Stimulated activated CD8-positive, alpha-beta memory T cell treated with anti-CD3 and anti-CD28 coated beads, Interleukin-12 subunit alpha, Interleukin-12 subunit beta, amount 100 ng/mL, for 24 hours (primary cell): ENCODE measurements around the gene MRPL9.

ENCODE experiments used
- DNase-seq: peaks from one replicate; pipeline ENCODE4 v3.0.0-alpha.2; 2020; ENCODE audit errors: extremely low read depth

MRPL9 gene

DNA sequence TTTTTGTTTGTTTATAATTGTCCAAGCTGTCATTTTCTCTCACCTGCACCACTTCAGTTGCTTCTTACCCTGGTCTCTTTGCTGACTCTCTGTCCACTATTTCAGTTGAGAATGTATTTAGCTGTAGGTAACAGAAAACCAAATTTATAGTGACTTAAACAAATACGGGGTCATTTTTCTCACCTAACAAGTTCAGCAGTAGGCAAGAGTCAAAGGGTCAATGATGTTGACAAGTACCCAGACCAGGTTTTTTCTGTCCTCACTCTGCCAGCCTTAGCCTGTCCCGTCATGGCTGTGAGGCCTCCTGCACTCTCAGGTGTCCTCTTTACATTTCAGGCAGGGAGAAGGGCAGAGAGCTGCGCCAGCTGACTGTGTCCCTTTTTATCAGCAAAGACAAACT lies 30.2 kb downstream of the MRPL9 start:
- no peak for DNase-seq

DNA sequence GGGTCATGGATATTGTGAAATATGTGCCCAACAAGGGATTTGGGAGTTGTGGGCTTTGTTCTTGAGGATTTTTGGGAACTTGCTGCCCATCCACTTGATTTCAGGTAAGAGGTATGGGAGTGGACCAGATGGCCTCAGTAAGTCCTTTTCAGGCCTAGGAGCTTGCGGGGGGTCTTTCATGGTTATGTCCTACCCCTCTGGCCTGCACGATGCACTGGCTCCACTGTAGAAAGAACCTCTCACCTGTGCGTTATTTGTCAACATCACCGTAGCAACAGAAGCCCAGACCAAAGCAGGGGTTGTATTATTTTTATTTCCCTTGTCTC lies 33.4 kb downstream of the MRPL9 start:
- DNase-seq: no peak

DNA sequence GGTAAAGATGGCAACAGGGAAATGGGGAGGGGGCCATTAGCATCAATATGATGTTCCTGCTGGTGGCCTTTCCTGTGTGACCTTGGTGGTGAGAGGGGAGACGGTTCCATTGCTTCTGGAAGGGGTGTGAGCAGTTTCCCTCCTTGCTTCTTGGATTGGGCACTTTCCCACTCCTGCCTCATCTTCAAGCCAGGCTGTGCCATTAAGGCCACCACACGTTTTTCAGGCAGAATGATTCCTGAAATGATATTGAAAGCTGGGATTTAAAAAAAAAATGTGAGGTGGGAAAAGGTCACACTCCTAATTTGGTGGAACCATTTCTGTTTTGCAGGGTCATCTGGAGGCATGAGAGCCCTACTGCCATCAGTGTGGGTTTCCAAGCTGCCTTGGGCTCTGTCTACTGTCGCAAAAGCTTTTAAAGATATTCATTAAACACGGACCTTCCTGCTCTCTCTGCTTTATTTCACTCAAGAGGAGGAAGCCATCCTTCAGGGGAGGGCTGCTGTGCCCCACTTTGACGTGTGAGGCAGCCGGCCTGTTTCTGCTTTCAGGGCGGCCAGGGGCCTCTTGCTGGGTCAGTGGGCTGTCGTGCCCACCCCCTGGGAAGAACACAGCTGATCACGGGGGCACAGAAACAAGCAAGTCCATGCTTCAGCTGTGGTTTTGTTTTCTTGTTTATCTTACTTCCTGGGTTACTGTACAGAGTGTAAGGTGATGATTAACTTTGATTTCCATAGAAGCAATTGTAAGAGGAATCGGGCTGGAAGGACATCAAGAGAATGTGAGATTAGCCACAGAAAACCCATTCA lies 33.9 kb downstream of the MRPL9 start:
- DNase-seq: no peak

DNA sequence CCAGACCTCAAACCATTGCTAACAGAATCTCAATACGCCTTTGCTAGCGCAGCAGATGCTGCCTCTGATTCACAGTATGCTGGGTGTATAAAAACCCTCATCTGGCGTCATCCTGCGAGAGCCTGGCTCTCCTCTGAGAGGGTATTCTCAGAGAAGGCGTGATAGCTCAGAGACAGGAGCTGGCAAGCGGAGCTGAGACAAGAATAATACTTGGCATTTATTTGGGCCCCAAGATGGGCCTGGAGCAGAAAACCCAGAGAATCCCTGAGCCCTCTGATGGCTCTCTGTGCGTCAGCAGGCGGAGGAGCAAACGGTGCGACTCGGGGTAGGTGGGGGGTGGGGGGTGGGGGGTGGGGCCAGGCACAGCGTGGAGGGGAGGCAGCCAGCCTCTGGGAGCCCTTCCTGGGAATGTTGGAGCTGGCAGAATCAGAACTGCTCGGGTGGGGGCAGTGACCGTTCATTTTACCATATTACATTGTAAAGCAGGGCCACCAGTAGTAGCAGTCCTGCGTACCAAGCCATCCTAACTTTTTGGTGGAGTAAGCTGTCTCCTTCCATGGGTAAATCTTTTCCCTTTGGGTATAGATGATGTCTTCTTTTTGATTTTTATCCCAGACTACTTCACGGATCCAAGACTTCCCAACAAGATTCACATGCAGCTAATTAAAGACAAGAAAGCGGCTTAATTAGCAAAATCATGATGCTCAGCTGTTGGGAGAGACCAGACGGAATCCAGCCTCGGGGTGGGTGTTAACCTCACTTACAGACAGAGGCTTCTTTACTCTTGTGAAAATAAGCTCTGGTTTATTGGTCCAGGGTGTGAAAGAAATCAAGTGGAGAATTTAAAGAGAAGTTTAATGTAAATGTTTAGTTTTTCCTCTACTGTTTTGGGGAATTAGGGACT lies 34.9 kb downstream of the MRPL9 start:
- DNase-seq: no peak

DNA sequence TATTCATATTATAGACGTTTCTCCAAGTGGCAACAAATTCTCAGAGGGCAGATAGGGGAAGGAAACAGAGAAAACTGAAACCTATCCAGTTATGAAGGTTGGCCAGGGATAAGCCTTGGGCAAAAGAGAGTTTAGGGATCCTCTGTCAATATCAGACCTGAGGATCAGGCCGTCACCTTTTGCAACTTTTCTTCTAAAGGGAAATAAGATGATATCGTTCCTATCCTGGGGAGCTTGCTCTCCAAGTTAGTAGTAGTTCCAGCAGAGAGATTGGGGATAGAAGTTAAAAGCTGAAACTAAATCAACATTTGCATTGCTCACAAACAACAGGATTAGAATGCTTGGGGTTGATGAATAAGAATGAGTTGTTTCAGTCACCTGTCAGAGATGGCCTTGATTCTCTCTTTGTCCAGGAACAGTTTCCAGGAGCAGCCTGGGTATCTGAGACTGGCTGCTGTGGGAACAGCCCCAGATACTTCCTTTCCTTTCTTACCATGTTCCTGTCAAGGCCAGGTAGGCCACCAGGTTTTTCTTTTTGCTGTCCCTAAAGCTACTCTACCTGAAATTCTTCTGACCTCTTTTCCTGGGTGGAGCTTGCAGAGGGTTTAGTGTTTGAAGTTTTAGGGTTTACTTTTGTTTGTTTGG lies 39.4 kb downstream of the MRPL9 start:
- no peak for DNase-seq

DNA sequence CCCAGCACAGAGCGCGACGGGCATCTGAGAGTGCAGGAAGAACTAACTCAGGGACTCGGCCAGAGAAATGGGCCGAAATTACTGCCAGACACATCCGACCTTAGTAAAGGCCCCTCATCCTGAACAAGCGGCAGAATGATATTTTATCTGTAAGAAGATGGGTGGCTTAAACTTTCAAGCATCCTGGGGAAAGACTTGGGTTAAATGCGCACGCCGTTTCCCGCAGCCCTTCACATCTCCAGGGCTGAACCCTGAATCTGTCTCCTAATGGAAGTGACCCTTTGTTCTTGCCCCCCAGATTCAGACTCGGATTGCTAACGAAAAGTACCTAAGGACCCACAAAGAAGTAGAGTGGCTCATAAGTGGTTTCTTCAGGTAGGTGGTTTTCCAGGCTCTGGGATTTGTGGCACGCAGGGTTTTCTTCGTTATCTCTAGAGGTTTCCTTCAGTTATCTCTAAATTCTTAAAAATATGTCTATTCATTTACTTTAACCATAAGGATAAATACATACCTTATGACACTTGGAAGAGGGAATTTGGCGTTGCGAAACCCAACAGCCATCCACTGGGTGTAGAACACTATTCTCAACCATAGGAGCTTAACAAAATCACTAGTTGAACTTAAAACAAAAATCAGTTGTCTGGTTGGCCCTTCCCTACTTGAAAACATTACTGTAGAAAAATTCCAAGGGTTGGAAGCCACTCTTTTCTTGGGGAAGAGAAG lies 41.3 kb downstream of the MRPL9 start:
- DNase-seq: no peak

DNA sequence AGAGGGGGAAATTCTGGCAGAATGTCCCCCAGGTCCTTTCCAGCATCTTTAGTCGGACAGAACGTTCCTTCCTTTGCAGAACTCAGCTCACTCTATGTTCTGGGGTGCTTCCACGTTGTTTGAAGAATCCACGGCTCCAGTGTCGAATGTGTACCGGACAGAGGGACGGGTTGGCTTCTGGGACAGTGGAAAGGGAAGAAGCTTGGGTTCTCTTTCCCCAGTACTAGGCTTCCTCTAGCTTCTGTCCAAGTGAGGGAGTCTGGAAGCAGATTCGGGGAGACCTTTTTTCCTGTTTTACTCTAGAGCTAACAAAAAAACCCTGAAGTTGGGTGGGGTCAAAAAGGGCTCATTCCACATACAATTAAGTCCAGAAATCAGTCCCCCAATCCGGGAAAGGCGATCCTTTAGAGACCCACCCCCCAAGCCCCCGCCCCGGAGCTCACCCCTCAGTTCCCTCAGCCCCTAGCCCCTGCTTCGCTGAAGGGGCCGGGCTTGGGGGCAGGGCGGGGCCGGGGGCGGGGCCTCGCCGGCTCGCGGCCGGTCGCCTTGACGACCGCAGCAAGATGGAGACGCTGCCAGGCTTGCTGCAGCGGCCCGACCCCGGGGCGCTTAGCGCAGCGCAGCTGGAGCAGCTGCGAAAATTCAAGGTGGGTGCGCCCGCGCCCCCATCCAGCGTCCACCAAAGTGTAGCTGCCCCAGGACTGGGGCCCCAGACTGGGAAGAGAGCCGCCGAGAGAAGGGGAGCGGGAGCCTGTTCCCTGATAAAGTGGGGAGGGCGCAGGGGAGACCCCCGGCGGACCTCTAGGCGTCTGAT lies 42.1 kb downstream of the MRPL9 start, which contains the start of gene RIIAD1:
Gene RIIAD1 (plus strand): TSS at position 549 of the 814 bp plus-strand sequence. CDS start 15 bp downstream, at position 564.
- DNase-seq: no peak

DNA sequence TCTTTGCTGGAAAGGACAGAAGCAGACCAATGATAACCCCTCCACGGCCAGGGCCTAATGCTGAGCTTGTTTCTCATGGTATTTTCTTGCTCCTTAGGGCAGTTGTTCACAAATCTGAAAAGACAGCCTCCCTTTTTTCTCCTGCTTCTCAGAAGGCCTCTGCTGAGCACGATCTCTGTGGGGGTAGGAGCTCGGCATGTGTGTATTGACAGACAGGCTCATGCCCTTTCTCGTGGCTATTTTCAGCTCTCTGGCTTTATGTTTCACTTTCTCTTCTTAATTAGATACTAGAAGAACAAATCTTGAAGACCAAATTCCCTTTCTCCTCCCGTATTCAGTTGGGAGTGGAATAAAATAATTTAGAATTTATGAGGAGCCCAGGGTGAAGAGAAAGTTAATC lies 42.7 kb downstream of the MRPL9 start:
- no peak for DNase-seq

DNA sequence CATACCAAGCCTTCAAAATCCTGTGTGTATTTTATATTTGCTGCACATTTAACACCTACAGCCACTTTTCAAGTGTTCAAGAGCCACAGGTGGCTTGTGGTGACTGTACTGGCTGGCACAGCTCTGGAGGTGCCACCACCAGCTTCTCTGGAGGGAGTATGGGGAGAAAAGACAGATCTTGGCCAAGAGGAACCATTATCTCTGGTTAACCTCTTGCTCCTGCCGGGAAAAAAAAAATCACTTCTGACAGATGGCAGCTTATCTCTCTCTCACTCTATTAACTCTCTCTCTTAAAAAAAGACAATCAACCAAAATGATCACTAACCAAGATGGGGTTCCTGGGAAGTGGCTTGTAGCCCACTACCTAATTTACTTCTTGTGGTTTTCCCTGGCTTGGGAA lies 43.2 kb downstream of the MRPL9 start:
- no peak for DNase-seq

DNA sequence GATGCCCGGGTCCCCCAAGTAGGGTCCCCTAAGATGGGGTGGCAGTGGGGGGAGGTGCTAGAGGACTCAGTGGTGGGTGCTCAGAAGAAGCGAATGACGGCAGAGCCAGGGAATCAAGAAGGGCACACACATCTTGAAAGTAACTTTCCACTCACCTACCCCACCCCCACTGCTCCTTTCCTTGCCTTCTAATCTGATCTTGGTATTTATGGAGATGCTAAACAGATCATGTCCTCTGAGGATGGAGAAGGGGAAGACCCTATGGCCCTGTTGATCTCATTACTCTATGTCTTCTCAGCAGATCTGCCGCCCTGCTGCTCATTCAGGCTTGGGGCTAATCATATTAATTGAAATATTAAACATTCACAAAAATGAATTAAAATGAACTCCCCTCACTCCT lies 44.6 kb downstream of the MRPL9 start:
- DNase-seq: no peak

DNA sequence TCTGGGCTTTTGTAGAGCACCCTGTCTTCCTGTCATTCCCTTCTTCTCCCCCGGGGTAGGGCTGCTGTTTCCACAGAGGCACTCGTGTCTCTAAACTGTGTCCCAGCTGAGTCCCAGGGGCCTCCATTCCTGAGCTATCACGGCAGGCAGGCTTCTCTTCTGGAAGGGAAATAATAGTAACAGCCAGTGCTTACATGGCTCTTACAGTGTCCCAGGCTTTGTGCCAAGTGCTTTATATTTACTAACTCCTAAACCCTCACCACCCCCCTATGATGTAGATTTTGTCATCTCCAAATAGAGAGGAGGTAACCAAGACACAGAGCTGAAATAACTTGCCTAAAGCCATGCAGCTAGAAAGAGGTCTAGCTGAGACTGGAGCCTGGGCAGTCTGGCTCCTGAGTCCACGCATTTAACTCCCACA lies 45.3 kb downstream of the MRPL9 start:
- DNase-seq: no peak

DNA sequence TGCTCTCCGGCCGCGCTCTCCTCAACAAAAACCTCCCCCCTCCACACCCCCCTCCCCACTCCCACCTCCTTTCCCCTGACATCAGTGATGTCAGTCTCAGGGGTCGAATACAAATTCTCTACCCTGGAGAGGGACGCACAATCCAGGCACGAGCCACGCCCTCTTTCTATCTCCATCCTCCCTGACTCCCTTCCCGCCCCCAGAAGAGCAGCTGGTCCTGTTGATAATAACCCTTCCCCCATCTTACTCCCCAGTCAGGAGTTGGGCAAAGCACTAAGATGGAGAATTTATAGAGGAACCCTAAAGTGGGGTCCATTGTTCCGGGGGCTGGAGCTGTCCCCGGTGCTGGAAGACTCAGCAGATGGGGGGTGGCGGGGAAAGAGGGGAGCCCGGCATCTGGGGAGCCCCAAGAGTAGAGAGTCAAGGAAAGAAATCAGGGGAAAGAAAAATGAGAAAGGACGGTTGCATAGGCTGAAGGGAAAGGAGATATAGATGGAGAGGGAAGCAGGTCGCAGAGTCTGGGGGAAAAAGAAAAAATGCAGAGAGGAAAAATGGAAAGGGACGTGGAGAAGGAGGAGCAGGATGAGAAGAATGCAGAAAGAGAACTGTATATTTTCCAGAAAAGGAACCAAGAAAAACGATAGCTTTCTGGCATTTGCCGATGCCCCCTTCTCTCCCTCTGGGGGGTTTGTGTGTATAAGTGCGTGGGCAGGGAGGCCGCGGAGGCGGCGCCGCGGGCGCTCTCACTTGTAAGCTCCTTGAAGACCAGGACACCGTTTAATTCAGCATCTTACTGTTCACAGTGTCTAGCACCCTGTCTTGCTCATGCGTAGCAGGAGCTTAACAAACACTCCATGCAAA lies 46.3 kb downstream of the MRPL9 start, which contains the start of gene CELF3:
Gene CELF3 (minus strand): TSS at position 33 of the 861 bp plus-strand sequence. CDS start 783 bp downstream, outside the sequence.
- no peak for DNase-seq

DNA sequence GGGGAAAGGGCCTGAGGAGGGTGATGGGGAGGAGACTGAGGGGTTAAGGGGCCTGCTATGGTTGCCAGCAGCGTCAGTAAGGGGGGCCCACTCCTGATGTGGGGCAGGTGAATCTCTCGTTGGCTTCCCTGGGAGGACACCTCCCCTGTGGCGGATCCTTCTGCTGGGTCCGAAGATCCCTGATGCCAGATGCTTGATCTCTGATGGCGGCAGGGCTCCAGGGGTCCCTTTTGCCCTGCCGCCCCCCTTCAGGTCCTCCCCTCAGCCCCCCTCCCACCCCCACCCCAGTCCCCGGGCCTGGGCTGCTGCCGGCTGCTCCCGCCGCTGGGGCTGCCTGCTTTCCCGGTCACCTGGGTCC lies 46.9 kb downstream of the MRPL9 start:
- no peak for DNase-seq

DNA sequence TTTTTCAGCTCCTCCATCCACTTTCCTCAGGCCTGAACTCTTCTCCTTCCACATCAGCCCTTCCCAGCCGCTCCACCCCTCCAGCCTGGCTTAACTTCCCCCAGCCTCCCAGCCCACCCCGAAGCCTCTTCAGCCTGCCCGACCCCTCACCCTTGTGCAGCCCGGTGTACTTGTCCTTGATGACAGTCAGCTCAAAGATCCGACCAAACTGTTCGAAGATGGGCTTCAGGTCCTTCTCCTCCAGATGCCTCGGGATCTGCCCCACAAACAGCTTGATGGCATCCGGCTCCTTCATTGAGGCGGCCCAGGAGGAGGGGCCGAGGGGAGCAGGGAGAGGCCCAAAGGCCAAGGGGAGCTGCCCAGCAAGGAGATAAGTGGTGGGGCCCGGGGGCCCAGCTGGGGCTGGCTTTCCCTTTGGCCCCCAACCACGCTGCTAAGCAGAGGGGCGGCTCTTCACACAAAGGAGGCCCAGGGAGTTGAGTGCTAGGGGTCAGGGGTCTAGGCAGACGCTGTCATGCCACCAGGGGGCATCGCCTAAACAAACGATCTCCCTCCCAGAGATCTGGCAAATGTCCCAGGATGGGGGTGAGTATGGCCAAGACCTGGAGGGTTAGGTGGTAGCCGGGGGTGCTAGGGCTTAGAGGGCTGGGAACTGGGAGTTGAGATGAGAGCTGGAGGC lies 47.4 kb downstream of the MRPL9 start:
- DNase-seq: no peak

DNA sequence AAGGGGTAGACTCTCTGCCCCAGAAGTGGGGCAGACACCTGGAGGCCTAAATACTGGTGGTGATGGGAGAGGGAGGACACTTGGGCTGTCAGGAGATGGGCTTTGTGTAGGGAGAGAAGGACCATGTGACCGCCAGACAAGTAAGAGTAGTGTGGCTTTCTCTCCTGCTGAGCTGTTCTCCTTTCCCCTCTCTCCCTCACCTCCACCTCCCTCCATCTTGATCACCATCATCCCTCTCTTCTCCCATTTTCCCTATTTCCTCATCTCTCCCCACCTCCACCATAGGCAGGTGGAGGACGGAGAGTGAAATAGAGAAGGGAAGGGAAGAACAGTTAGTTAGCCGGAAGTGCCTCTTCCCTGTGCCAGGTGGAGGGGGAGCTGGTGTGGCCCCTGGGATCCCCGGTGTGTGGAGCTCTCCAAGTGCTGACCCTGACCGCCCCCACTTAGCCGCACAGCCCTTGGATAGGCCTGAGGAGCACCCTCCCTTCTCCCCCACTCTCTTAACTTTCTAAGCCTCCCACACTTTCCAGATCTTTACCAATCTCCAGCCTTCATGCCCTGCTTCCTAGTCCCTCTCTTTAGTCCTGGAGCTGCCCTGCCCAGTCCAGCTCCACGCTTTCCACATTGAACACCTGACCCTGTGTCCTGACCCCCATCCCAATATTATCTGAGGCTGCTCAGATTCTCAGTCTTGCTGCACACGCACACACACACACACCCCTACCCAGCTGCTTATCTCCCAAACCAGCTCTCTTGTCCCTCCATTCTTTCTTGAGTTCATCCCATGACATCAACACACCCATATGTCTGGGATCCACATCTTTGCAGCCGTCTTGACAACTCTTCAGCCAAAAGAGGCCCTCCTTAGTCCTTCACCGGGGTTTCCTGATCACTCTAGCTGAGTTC lies 48.2 kb downstream of the MRPL9 start:
- DNase-seq: no peak

DNA sequence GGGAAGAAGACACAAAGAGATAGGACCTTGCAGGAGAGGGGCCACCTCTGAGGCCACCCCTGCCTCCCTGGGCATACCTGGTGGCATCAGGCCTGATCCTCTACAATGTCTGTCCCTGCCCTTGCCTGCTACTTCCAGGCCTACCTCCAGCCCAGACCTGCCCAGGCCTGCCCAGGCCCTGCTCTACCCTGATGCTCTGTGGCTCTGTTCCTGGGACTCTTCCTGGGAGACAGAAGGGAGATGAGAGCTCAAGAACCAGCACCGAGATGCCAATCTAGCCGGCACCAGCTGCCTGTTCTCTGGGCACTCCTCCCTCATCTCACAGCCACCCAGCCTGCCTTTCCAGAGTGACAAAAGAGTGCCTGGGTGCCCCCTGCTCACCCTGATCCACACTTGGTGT lies 49.4 kb downstream of the MRPL9 start:
- DNase-seq: no peak

DNA sequence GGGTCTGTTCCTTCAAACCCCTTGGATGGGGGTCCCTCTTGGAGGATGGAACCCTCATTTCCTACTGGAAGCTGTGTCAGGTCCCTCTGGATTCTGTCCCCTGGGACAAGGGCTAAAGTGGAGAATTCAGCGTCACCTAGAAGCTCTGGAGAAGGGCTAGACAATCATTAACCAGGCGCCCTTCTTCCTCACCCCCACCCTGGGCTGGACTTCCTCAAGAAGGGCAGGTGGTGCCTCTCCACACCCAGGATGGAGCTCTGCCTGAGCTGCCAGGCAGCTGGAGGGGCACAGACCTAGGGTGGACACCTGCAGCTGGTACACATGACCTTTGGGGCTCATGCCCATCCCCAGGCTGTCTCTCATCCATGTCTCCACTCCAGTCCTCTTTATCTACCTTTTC lies 50.3 kb downstream of the MRPL9 start:
- no peak for DNase-seq

DNA sequence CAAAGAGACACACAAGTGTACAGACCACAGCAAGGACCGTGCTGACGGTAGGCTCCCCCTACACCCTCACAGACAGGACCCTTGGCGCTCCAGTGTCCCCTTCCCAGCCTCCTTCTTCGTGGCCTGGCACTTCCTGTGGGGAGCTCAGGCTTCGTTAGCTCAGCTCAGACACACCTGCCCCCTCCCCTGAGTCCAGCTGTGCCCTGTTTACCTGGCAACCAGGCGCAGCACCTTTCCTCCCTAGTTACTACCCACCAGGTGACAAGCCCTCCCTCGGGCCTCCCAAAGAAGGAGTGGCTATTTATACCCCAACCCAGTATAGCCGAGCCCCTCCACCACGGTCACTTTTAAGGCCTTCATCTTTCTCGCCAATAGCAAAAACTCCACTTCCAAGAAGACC lies 51.3 kb downstream of the MRPL9 start:
- DNase-seq: no peak
